ENCODE results near the gene KRTAP5-3.

DNA sequence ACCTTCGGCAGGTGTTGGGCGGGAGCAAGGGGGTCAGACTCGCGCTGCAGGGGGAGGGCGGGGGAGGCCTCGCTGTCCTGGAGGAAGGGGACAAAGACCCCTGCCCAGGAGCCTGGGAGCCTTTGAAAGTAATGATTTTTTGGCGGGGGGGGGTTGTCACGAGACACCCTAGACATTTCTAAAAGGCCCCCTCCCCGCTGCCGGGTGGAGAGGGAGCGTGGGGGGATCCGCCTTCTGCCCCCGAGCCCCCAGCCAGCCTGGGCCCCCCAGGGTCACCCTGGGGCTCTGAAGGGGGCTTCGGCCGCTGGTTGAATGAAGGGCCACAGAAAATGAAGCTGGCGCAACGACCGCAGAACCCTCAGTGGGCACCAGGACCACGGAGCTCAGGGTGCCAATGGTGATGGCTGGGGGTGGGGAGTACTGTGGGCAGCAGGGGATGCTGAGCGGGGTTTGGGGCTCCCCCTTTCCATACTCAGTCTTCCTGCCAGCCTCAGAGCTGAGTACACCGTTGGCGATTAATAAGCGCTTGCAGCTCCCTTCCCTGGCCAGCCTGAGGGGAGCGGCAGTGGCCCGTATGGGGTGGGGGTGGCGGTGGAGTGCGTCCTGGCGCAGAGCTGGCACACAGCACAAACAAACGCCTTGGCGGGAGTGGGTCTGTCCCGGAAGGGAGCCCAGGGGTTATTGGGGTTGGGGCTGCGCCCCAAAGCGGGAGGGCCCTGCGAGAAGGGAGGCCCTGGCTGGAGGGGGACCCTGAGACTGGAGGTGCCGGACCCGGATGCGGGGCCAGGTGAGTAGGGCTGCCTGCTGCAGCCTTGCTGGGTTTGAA, 35.0 kb downstream of the KRTAP5-3 start:
- TF ChIP-seq CTCF (IDR thresholded peaks at IDR 0.05; ENCODE audit: low read depth, low read length): no peak
- TF ChIP-seq POLR2A (IDR thresholded peaks at IDR 0.05; ENCODE audit: extremely low read depth, insufficient read length): no peak
